Measurements from ENCODE around the gene ADAMTSL5.

ADAMTSL5 gene

GRCh38 chr19:1460033-1460995 lies 52.5 kb downstream of the ADAMTSL5 start:
- no peaks in the 10 kb centered on the region for H3K36me3 ChIP-seq (ENCODE audit: low read depth)
- peaks cover 20% of the 10 kb centered on the region for H3K27me3 ChIP-seq (ENCODE audit: insufficient read depth, poor library complexity, severe bottlenecking)
- H3K4me3 ChIP-seq (ENCODE audit: severe bottlenecking), result no peak overlapping the region
- H3K4me1 ChIP-seq (ENCODE audit: insufficient read depth, poor library complexity, severe bottlenecking), result no peaks in the 10 kb centered on the region
- ATAC-seq (ENCODE audit: low read depth), result no peak
- no peak for TF ChIP-seq CTCF (IDR thresholded peaks at IDR 0.05; ENCODE audit: poor library complexity, severe bottlenecking)
- no peaks in the 10 kb centered on the region for H3K9me3 ChIP-seq (ENCODE audit: severe bottlenecking)
- DNase-seq (ENCODE audit: low spot score), result no peak
- no peak overlapping the region for H3K27ac ChIP-seq (ENCODE audit: poor library complexity, severe bottlenecking)

GRCh38 chr19:1459479-1459878 lies 53.3 kb downstream of the ADAMTSL5 start:
- DNase-seq (ENCODE audit: low spot score), result no peak
- ATAC-seq (ENCODE audit: low read depth), result no peak

GRCh38 chr19:1457892-1458291 lies 54.9 kb downstream of the ADAMTSL5 start:
- Histone ChIP-seq H3K36me3 (ENCODE audit: low read depth) (no peaks in the 10 kb centered on the region), H3K4me1 (ENCODE audit: insufficient read depth, poor library complexity, severe bottlenecking) (no peaks in the 10 kb centered on the region), H3K4me3 (ENCODE audit: severe bottlenecking) (no peak overlapping the region), H3K9me3 (ENCODE audit: severe bottlenecking) (no peaks in the 10 kb centered on the region), H3K27ac (ENCODE audit: poor library complexity, severe bottlenecking) (no peak overlapping the region), H3K27me3 (ENCODE audit: insufficient read depth, poor library complexity, severe bottlenecking) (peaks cover 29% of the 10 kb centered on the region)
- ATAC-seq (ENCODE audit: low read depth) (no peak), DNase-seq (ENCODE audit: low spot score) (no peak)
- TF ChIP-seq CTCF (IDR thresholded peaks at IDR 0.05; ENCODE audit: poor library complexity, severe bottlenecking), result no peak

More at GRCh38 chr19:1459479-1459878, 53.3 kb downstream of the ADAMTSL5 start:
- Histone ChIP-seq H3K36me3 (ENCODE audit: low read depth) (no peaks in the 10 kb centered on the region), H3K4me3 (ENCODE audit: severe bottlenecking) (no peak overlapping the region), H3K4me1 (ENCODE audit: insufficient read depth, poor library complexity, severe bottlenecking) (no peaks in the 10 kb centered on the region), H3K27me3 (ENCODE audit: insufficient read depth, poor library complexity, severe bottlenecking) (peaks cover 16% of the 10 kb centered on the region), H3K9me3 (ENCODE audit: severe bottlenecking) (no peaks in the 10 kb centered on the region), H3K27ac (ENCODE audit: poor library complexity, severe bottlenecking) (no peak overlapping the region)
- no peak for TF ChIP-seq CTCF (IDR thresholded peaks at IDR 0.05; ENCODE audit: poor library complexity, severe bottlenecking)

GRCh38 chr19:1457031-1457739 lies 55.6 kb downstream of the ADAMTSL5 start:
- Histone ChIP-seq H3K9me3 (ENCODE audit: severe bottlenecking) (no peaks in the 10 kb centered on the region), H3K4me1 (ENCODE audit: insufficient read depth, poor library complexity, severe bottlenecking) (no peaks in the 10 kb centered on the region), H3K27ac (ENCODE audit: poor library complexity, severe bottlenecking) (no peak overlapping the region), H3K4me3 (ENCODE audit: severe bottlenecking) (no peak overlapping the region), H3K27me3 (ENCODE audit: insufficient read depth, poor library complexity, severe bottlenecking) (peaks cover 36% of the 10 kb centered on the region), H3K36me3 (ENCODE audit: low read depth) (no peaks in the 10 kb centered on the region)
- ATAC-seq (ENCODE audit: low read depth) (no peak), DNase-seq (ENCODE audit: low spot score) (no peak)
- TF ChIP-seq CTCF (IDR thresholded peaks at IDR 0.05; ENCODE audit: poor library complexity, severe bottlenecking), result no peak

Data from RWPE2 (cell line).